COLO668 (cell line): Measurements from ENCODE around the gene KIR3DL3.
"Not testable (repeated sequence)": the region's sequence is repeated elsewhere in the genome, so short reads cannot be mapped to it uniquely, and the experiment has no call there.

Source experiments
- DNase-seq: peaks from one replicate; lab custom pipeline; 2025; ENCODE audit not compliant: unreplicated experiment; lab: John Stamatoyannopoulos, UW

The KIR3DL3 gene

DNA sequence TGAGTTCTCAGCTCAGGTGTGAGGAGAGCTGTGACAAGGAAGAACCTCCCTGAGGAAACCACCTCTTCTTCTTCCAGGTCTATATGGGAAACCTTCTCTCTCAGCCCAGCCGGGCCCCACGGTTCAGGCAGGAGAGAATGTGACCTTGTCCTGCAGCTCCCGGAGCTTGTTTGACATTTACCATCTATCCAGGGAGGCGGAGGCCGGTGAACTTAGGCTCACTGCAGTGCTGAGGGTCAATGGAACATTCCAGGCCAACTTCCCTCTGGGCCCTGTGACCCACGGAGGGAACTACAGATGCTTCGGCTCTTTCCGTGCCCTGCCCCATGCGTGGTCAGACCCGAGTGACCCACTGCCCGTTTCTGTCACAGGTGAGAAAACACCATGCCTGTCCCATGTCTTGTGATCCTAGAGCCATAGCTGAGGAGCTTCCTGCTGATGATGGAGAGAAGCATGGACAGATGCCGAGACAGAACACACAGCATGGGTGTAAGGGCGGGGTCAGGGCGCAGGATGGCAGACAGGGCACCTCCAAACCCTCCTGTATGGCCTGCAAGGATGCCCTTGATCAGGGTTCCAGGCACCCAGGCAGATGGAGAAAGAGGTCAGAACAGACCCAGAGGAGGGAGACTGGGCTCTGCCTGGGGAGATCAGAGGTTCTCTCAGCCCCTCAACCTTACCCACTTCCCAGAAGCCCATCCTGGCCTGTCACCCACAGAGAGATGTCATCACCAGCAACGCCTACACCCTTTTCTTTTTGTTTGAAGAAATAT is 5.4 kb downstream of the KIR3DL3 start:
- DNase-seq = no peak

DNA sequence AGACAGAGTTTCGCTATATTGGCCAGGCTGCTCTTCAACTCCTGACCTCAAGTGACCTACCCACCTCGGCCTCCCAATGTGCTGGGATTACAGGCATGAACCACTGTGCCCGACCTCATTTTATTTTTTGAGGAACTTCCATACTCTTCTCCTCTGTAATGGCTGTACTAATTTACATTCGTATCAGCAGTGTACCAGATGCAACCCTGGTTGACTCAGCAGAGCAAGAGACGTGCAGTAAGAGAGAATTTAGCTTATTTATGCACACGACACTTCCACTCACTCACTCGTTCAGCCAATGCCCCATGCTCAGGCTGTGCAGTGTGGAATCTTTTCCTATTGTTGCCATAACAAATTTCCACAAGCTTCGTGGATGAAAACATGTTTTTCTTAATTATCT is 6.9 kb downstream of the KIR3DL3 start:
- no peak for DNase-seq

DNA sequence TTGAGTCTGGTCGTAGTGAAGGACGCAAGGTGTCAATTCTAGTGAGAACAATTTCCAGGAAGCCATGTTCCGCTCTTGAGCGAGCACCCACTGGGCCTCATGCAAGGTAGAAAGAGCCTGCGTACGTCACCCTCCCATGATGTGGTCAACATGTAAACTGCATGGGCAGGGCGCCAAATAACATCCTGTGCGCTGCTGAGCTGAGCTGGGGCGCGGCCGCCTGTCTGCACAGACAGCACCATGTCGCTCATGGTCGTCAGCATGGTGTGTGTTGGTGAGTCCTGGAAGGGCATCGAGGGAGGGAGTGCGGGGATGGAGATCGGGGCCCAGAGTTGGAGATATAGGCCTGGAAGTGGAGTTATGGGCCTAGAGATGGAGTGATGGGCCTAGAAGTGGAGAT is 14.1 kb downstream of the KIR3DL3 start, which contains the start of gene KIR2DL3:
Gene KIR2DL3, plus strand, starts transcription at position 208 of the 400 bp plus-strand sequence. Its CDS starts 33 bp downstream, at position 241.
- not testable (repeated sequence) for DNase-seq

DNA sequence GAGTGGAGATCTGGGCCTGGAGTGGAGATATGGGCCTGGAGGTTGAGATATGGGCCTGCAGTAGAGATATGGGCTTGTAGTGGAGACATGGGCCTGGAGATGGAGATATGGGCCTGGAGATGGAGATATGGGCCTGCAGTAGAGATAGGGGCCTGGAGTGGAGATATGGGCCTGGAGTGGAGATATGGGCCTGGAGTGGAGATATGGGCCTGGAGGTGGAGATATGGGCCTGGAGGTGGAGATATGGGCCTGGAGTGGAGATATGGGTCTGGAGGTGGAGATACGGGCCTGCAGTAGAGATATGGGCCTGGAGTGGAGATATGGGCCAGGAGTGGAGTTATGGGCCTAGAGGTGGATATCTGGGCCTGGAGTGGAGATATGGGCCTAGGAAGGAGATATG is 14.5 kb downstream of the KIR3DL3 start:
- no peak for DNase-seq

GRCh38 chr19:54739587-54740497 is 15.6 kb downstream of the KIR3DL3 start:
- no peak for DNase-seq

DNA sequence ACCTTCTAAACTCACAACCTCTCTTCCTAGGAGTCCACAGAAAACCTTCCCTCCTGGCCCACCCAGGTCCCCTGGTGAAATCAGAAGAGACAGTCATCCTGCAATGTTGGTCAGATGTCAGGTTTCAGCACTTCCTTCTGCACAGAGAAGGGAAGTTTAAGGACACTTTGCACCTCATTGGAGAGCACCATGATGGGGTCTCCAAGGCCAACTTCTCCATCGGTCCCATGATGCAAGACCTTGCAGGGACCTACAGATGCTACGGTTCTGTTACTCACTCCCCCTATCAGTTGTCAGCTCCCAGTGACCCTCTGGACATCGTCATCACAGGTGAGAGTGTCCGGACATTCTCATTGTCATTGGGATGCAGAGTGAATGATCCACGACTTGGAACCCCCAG is 17.7 kb downstream of the KIR3DL3 start:
- DNase-seq = not testable (repeated sequence)

DNA sequence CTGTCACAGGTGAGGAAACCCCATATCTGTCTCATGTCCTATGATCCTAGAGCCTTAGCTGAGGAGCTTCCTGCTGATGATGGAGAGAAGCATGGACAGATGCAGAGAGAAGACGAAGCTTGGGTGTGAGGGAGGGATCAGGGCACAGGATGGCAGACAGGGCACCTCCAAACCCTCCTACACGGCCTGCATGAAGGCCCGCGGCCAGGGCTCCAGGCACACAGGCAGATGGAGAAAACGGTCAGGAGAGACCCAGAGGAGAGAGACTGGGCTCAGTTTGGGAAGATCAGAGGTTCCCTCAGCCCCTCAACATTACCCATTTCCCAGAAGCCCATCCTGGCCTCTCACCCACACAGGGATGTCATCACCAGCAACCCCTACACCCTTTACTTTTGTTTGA is 19.8 kb downstream of the KIR3DL3 start:
- DNase-seq = not testable (repeated sequence)

- not testable (repeated sequence) for DNase-seq
Observed at GRCh38 chr19:54747614-54748322, 23.5 kb downstream of the KIR3DL3 start.

- not testable (repeated sequence) for DNase-seq
Observed at GRCh38 chr19:54750276-54750675, 26.0 kb downstream of the KIR3DL3 start.

GRCh38 chr19:54756204-54757110 is 32.2 kb downstream of the KIR3DL3 start:
- DNase-seq = not testable (repeated sequence)

DNA sequence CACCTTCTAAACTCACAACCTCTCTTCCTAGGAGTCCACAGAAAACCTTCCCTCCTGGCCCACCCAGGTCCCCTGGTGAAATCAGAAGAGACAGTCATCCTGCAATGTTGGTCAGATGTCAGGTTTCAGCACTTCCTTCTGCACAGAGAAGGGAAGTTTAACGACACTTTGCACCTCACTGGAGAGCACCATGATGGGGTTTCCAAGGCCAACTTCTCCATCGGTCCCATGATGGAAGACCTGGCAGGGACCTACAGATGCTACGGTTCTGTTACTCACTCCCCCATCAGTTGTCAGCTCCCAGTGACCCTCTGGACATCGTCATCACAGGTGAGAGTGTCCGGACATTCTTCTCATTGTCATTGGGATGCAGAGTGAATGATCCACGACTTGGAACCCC is 34.3 kb downstream of the KIR3DL3 start:
- not testable (repeated sequence) for DNase-seq

- DNase-seq = not testable (repeated sequence)
Observed at GRCh38 chr19:54764219-54764618, 40.0 kb downstream of the KIR3DL3 start.

- DNase-seq = not testable (repeated sequence)
Observed at GRCh38 chr19:54766464-54766863, 42.2 kb downstream of the KIR3DL3 start.

DNA sequence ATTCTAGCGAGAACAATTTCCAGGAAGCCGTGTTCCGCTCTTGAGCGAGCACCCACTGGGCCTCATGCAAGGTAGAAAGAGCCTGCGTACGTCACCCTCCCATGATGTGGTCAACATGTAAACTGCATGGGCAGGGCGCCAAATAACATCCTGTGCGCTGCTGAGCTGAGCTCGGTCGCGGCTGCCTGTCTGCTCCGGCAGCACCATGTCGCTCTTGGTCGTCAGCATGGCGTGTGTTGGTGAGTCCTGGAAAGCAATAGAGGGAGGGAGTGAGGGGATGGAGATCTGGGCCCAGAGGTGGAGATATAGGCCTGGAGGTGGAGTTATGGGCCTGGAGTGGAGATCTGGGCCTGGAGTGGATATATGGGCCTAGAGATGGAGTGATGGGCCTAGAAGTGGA is 45.4 kb downstream of the KIR3DL3 start, which contains the start of gene KIR2DL1:
Gene KIR2DL1, plus strand, starts transcription at position 148 of the 400 bp plus-strand sequence. Its CDS starts 58 bp downstream, at position 206.
- DNase-seq = not testable (repeated sequence)

DNA sequence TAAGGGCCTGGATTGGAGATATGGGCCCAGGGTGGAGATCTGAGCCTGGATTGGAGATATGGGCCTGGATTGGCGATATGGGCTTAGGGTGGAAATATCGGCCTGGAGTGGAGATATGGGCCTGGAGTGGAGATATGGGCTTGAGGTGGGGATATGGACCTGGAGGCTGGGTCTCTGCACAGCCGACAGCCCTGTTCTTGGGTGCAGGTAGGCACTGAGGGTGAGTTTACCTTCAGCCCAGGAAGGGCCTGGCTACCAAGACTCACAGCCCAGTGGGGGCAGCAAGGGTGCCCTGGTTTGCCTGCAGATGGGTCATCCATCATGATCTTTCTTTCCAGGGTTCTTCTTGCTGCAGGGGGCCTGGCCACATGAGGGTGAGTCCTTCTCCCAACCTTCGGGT is 46.3 kb downstream of the KIR3DL3 start:
- not testable (repeated sequence) for DNase-seq

DNA sequence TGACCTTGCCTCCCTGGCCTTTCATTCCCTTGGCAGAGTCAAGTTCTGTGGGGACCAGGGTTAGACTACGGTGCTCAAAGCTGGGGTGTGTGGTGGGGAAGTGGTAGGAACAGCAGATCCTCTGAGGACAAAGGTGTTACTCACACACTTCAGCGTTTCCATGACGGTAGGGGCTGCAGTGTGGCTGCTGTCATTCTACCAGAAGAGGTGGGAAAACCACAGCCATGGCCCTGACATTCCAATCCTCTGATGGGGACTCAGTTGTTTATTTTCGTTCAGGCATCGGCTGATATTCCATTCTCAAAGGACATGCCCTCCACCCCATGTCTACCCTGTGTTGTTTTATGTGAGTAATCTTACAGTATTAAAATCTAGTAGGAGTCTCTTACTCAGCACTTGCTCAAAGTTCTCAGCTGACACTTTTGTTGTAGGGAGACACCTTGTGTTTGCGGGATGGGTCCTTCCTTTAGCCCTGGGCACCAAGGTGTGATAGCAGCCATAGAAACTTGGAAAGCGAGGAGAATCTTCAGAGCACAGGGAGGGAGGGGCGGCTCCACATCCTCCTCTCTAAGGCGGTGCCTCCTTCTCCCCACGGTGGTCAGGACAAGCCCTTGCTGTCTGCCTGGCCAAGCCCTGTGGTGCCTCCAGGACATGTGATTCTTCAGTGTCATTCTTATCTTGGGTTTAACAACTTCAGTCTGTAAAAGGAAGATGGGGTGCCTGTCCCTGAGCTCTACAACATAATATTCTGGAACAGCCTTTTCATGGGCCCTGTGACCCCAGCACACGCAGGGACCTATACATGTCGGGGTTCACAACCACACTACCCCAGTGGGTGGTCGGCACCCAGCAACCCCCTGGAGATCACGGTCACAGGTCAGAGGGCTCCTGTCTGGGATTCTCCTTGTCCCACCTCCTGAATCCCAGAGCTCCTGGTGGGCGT is 47.0 kb downstream of the KIR3DL3 start:
- DNase-seq = not testable (repeated sequence)

GRCh38 chr19:54772666-54773065 is 48.4 kb downstream of the KIR3DL3 start:
- not testable (repeated sequence) for DNase-seq

- DNase-seq = not testable (repeated sequence)
Observed at GRCh38 chr19:54775095-54775815, 51.0 kb downstream of the KIR3DL3 start.
